Spleen (tissue), 7 donors: ENCODE data around the gene CDH8.

Source experiments
- CTCF ChIP-seq, 11 experiments: fragments of 200-600 bp in 7 of 11; fragments of 450-650 bp in 4 of 11; sonication (generic) in 4 of 11; IDR thresholded peaks in 8 of 11; conservative IDR thresholded peaks in 3 of 11; 1 replicate in 7 of 11; 2 replicates in 4 of 11; pipeline versions ENCODE4 v1.4.0 to v1.8.0; 2016 to 2021; ENCODE audit warnings: antibody characterized with exemption in 11 of 11, inconsistent platforms in 4 of 11, mild to moderate bottlenecking in 1 of 11
- POLR2A ChIP-seq, 3 donors: fragments of 450-650 bp; IDR thresholded peaks; one replicate each; pipeline ENCODE4 v1.5.1; 2017; ENCODE audit warnings: antibody characterized with exemption in 3 of 3, mild to moderate bottlenecking in 1 of 3
- donor health status: DM: no; HTN: no; CAD: no; lungs with moderate emphysema.
- donor health status: DM: no; HTN: no; CAD: no.
- donor health status: DM: no; HTN: no; CAD: no.

GRCh38 chr16:62077998-62078397, 41.8 kb upstream of the CDH8 start:
- TF ChIP-seq CTCF (IDR thresholded peaks at IDR 0.05 in 8 of 11, conservative IDR thresholded peaks at IDR 0.05 in 3 of 11) (no peak), POLR2A (IDR thresholded peaks at IDR 0.05) (no peak)
